CD4-positive, CD25-positive, alpha-beta regulatory T cell (primary cell): ENCODE data around the gene RNF186. TPM values are rescaled to one million over a fixed set of nuclear protein-coding genes. Genes with fewer than 3 reads are reported as not detected.

Experiments used
- ATAC-seq, 2 donors: fragments of 150-1000 bp; cut with Tn5 transposase; one replicate each; pipeline ENCODE4 v1.10.0; 2021; ENCODE audit warnings: low read depth in 2 of 2, moderate number of reproducible peaks in 2 of 2, moderate library complexity in 1 of 2
- DNase-seq, 3 donors: peaks; one replicate each; pipeline versions ENCODE4 v3.0.0 to v3.0.0-alpha.2; 2012 to 2022; ENCODE audit warnings: mixed read lengths in 1 of 3
- H3K27ac ChIP-seq: one replicate; pipeline ENCODE4 v1.7.0; 2013; ENCODE audit warnings: mild to moderate bottlenecking, low read length; ENCODE audit not compliant: insufficient read depth, poor library complexity, severe bottlenecking
- H3K27me3 ChIP-seq: one replicate; pipeline ENCODE4 v1.7.0; 2013; ENCODE audit warnings: low read length; ENCODE audit not compliant: control insufficient read depth, insufficient read depth
- H3K36me3 ChIP-seq: one replicate; pipeline ENCODE4 v1.7.0; 2013; ENCODE audit warnings: mild to moderate bottlenecking, low read length, moderate library complexity; ENCODE audit not compliant: control insufficient read depth, insufficient read depth
- H3K4me1 ChIP-seq: 2 replicates; pipeline ENCODE4 v1.7.0; 2013; ENCODE audit warnings: mild to moderate bottlenecking, low read length; ENCODE audit not compliant: insufficient read depth, control insufficient read depth, poor library complexity, severe bottlenecking
- H3K4me3 ChIP-seq: one replicate; pipeline ENCODE4 v1.7.0; 2013; ENCODE audit warnings: low read depth, mild to moderate bottlenecking, low read length, moderate library complexity
- H3K9me3 ChIP-seq, 2 experiments: 1 replicate in 1 of 2; 2 replicates in 1 of 2; pipeline ENCODE4 v1.7.0; 2013; ENCODE audit warnings: low read length in 2 of 2, mild to moderate bottlenecking in 1 of 2, moderate library complexity in 1 of 2; ENCODE audit not compliant: control insufficient read depth in 2 of 2
- H3K27ac Mint-ChIP-seq, 3 donors: one replicate each; pipeline ENCODE4 v1.8.0; 2020 to 2022; ENCODE audit warnings: mild to moderate bottlenecking in 3 of 3, mixed read lengths in 3 of 3, moderate library complexity in 2 of 3
- H3K27me3 Mint-ChIP-seq: one replicate; pipeline ENCODE4 v1.8.0; 2022; ENCODE audit warnings: mild to moderate bottlenecking, mixed read lengths
- H3K36me3 Mint-ChIP-seq: one replicate; pipeline ENCODE4 v1.8.0; 2020; ENCODE audit warnings: mixed read lengths
- H3K4me1 Mint-ChIP-seq, 4 donors: one replicate each; pipeline ENCODE4 v1.8.0; 2020 to 2022; ENCODE audit warnings: mixed read lengths in 4 of 4, mild to moderate bottlenecking in 1 of 4
- H3K4me3 Mint-ChIP-seq, 4 donors: one replicate each; pipeline ENCODE4 v1.8.0; 2020 to 2022; ENCODE audit warnings: mild to moderate bottlenecking in 4 of 4, mixed read lengths in 4 of 4, moderate library complexity in 3 of 4
- H3K9me3 Mint-ChIP-seq, 7 donors: one replicate each; pipeline ENCODE4 v1.8.0; 2020 to 2022; ENCODE audit warnings: mixed read lengths in 7 of 7, mild to moderate bottlenecking in 3 of 7, moderate library complexity in 2 of 7
- polyA plus RNA-seq, 4 donors: library from polyadenylated mRNA; unstranded; fragments of 300-500 nt; fragmentation: Illumina TruSeq; gene quantifications; one replicate each; pipeline ENCODE4 v1.2.3, GENCODE V29; 2021
- total RNA-seq: library from RNA; stranded (reverse); gene quantifications from one replicate; pipeline ENCODE4 v1.2.3, GENCODE V29; 2022

RNF186 gene
- total RNA-seq (not detected), polyA plus RNA-seq (not detected)

GRCh38 chr1:19814681-19815503 is at the start of gene RNF186:
Gene RNF186 (minus strand): TSS chr1:19815283. CDS start chr1:19815101, 182 bp downstream.
- no peaks in the 10 kb centered on the region for H3K4me1 Mint-ChIP-seq
- no peaks in the 10 kb centered on the region for H3K4me1 ChIP-seq
- no peak within 1 kb of the TSS for H3K27ac ChIP-seq
- no peak within 1 kb of the TSS for H3K4me3 ChIP-seq
- H3K36me3 Mint-ChIP-seq: no peaks in the 10 kb centered on the region
- H3K27me3 Mint-ChIP-seq: peaks cover 19% of the 10 kb centered on the region
- peak within 1 kb of the TSS in 1 of 4 donors; percentile 52 for H3K4me3 Mint-ChIP-seq
- ATAC-seq (no peak), DNase-seq (no peak)
- no peaks in the 10 kb centered on the region for H3K9me3 Mint-ChIP-seq
- no peaks in the 10 kb centered on the region for H3K9me3 ChIP-seq
- no peaks in the 10 kb centered on the region for H3K27me3 ChIP-seq
- no peak within 1 kb of the TSS for H3K27ac Mint-ChIP-seq
- no peaks in the 10 kb centered on the region for H3K36me3 ChIP-seq

DNA sequence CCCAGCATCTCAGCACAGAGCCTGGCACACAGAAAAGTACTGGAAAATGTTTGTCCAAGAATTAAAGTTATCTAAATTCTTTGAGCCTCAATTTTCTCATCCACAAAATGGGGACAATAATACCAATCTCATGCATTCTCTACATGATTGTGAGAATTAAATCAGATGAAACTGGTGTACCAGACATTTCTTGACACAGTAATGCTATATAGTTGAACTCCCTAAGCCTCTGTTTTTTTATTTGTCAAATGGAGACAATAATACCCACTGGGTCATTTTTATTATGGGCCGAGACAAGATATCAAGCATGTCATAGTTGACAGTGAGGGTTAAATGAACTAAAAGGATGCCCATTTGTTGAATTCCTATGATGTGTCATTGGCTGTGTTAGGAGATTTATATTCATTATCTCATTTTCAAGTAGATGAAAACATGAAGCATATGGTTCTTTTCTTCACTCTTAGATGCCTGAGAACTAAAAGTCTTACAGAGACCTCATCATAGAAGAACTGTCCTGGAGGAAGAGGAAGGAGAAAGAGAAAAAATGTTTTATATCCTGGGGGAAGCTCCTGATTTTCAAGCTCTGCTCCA is 49.6 kb upstream of the RNF186 start:
- no peaks in the 10 kb centered on the region for H3K36me3 ChIP-seq
- no peaks in the 10 kb centered on the region for H3K4me1 Mint-ChIP-seq
- H3K27me3 ChIP-seq: peaks cover 37% of the 10 kb centered on the region
- no peak overlapping the region for H3K4me3 Mint-ChIP-seq
- ATAC-seq (no peak), DNase-seq (no peak)
- no peak overlapping the region for H3K27ac Mint-ChIP-seq
- H3K27me3 Mint-ChIP-seq: peaks cover 45% of the 10 kb centered on the region
- no peak overlapping the region for H3K4me3 ChIP-seq
- no peaks in the 10 kb centered on the region for H3K9me3 ChIP-seq
- no peaks in the 10 kb centered on the region for H3K4me1 ChIP-seq
- H3K36me3 Mint-ChIP-seq: no peaks in the 10 kb centered on the region
- H3K27ac ChIP-seq: no peak overlapping the region
- H3K9me3 Mint-ChIP-seq: peaks cover 0 to 9% (median 4%) of the 10 kb centered on the region in 7 donors

GRCh38 chr1:19862944-19863343 is 47.9 kb upstream of the RNF186 start:
- ATAC-seq: no peak
- Histone ChIP-seq H3K27ac (no peak overlapping the region), H3K4me3 (no peak overlapping the region), H3K9me3 (no peaks in the 10 kb centered on the region), H3K36me3 (no peaks in the 10 kb centered on the region), H3K27me3 (peaks cover 33% of the 10 kb centered on the region), H3K4me1 (no peaks in the 10 kb centered on the region)
- H3K27ac Mint-ChIP-seq: no peak overlapping the region
- H3K4me1 Mint-ChIP-seq: no peaks in the 10 kb centered on the region
- peaks cover 0 to 9% (median 4%) of the 10 kb centered on the region in 7 donors for H3K9me3 Mint-ChIP-seq
- DNase-seq: no peak
- H3K4me3 Mint-ChIP-seq: no peak overlapping the region
- H3K27me3 Mint-ChIP-seq: peaks cover 31% of the 10 kb centered on the region
- H3K36me3 Mint-ChIP-seq: no peaks in the 10 kb centered on the region

GRCh38 chr1:19861842-19862530 is 46.9 kb upstream of the RNF186 start:
- Histone ChIP-seq H3K27ac (no peak overlapping the region), H3K4me1 (no peaks in the 10 kb centered on the region), H3K27me3 (peaks cover 35% of the 10 kb centered on the region), H3K4me3 (no peak overlapping the region), H3K9me3 (no peaks in the 10 kb centered on the region), H3K36me3 (no peaks in the 10 kb centered on the region)
- DNase-seq (no peak), ATAC-seq (no peak)
- no peak overlapping the region for H3K4me3 Mint-ChIP-seq
- no peak overlapping the region for H3K27ac Mint-ChIP-seq
- no peaks in the 10 kb centered on the region for H3K4me1 Mint-ChIP-seq
- peaks cover 31% of the 10 kb centered on the region for H3K27me3 Mint-ChIP-seq
- H3K9me3 Mint-ChIP-seq: peaks cover 0 to 9% (median 4%) of the 10 kb centered on the region in 7 donors
- H3K36me3 Mint-ChIP-seq: no peaks in the 10 kb centered on the region

DNA sequence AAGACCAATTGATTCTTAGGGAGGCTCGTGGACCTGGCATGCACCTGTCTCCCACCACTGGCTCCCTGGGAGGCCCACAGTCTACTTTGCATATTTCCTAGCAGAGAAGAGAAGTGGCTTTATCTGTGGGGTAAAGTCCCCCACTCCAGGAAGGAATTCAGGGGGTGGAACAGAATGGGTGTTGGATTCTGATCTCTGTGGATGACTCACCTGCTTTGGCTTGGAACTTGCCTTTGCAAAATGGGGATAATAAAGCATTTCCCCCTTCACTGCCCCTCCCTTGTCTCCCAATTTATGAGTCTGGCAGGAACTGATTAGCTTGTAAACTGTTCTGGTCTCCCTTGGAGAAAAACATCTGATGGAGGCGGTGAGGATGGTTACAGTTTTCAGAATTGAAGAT is 46.0 kb upstream of the RNF186 start:
- DNase-seq (no peak), ATAC-seq (no peak)
- H3K27me3 Mint-ChIP-seq: peaks cover 32% of the 10 kb centered on the region
- peaks cover 0 to 9% (median 3%) of the 10 kb centered on the region in 7 donors for H3K9me3 Mint-ChIP-seq
- H3K4me1 Mint-ChIP-seq: no peaks in the 10 kb centered on the region
- no peaks in the 10 kb centered on the region for H3K36me3 Mint-ChIP-seq
- H3K36me3 ChIP-seq: no peaks in the 10 kb centered on the region
- no peak overlapping the region for H3K4me3 ChIP-seq
- peaks cover 30% of the 10 kb centered on the region for H3K27me3 ChIP-seq
- no peak overlapping the region for H3K4me3 Mint-ChIP-seq
- H3K27ac ChIP-seq: no peak overlapping the region
- H3K4me1 ChIP-seq: no peaks in the 10 kb centered on the region
- no peaks in the 10 kb centered on the region for H3K9me3 ChIP-seq
- no peak overlapping the region for H3K27ac Mint-ChIP-seq

- Histone ChIP-seq H3K9me3 (no peaks in the 10 kb centered on the region), H3K4me1 (no peaks in the 10 kb centered on the region), H3K36me3 (no peaks in the 10 kb centered on the region), H3K27me3 (peaks cover 26% of the 10 kb centered on the region), H3K4me3 (no peak overlapping the region), H3K27ac (no peak overlapping the region)
- H3K27me3 Mint-ChIP-seq: peaks cover 32% of the 10 kb centered on the region
- H3K9me3 Mint-ChIP-seq: peaks cover 0 to 9% (median 2%) of the 10 kb centered on the region in 7 donors
- H3K4me3 Mint-ChIP-seq: no peak overlapping the region
- ATAC-seq: no peak
- no peak overlapping the region for H3K27ac Mint-ChIP-seq
- DNase-seq: no peak
- H3K36me3 Mint-ChIP-seq: no peaks in the 10 kb centered on the region
- no peaks in the 10 kb centered on the region for H3K4me1 Mint-ChIP-seq
Observed at GRCh38 chr1:19860418-19860817, 45.3 kb upstream of the RNF186 start.

DNA sequence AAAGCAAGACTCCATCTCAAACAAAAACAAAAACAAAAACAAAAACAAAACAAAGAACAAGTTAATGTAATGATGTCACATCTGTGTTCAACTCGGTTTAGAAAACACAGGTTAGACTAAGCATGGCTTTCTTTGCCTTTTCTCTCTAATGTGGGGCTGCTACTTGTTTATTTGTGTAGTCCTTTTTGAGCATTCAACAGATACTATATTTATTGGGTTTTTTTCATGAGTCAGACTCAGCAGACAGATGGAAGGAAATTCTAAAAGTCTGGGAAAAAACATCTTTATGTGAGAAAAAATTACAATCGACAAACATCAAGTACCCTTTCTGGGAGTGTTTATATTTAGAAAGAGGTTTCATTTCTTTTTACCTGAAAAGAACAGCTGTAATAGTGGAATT is 44.8 kb upstream of the RNF186 start:
- Mint-ChIP-seq H3K27ac (no peak overlapping the region), H3K36me3 (no peaks in the 10 kb centered on the region), H3K9me3 (peaks cover 0 to 9% (median 2%) of the 10 kb centered on the region in 7 donors), H3K4me1 (no peaks in the 10 kb centered on the region), H3K27me3 (peaks cover 30% of the 10 kb centered on the region), H3K4me3 (no peak overlapping the region)
- DNase-seq: no peak
- H3K27ac ChIP-seq: no peak overlapping the region
- no peaks in the 10 kb centered on the region for H3K9me3 ChIP-seq
- no peaks in the 10 kb centered on the region for H3K4me1 ChIP-seq
- H3K27me3 ChIP-seq: peaks cover 26% of the 10 kb centered on the region
- no peaks in the 10 kb centered on the region for H3K36me3 ChIP-seq
- no peak overlapping the region for H3K4me3 ChIP-seq
- no peak for ATAC-seq
